Psoas muscle (tissue), 8 donors: ENCODE measurements around the gene SLC2A5. TPM values are rescaled to one million over a fixed set of nuclear protein-coding genes. Genes with fewer than 3 reads are reported as not detected.

Experiments
- ATAC-seq, 4 donors: fragments of 200-7000 bp; cut with Tn5 transposase; one replicate each; pipeline ENCODE4 v1.9.1; 2020; ENCODE audit warnings: moderate library complexity in 3 of 4, mild to moderate bottlenecking in 2 of 4
- DNase-seq, 2 donors: peaks; one replicate each; pipeline ENCODE4 v3.0.0-alpha.2; 2020
- H3K27ac ChIP-seq: fragments of 200-600 bp; one replicate; pipeline ENCODE4 v1.8.0; 2022
- H3K27me3 ChIP-seq, 3 donors: fragments of 200-600 bp in 1 of 3; one replicate each; pipeline versions ENCODE4 v1.6.1 to v1.8.0; 2013 to 2022; ENCODE audit warnings: low read length in 2 of 3, mild to moderate bottlenecking in 2 of 3, moderate library complexity in 1 of 3; ENCODE audit not compliant: insufficient read depth in 3 of 3
- H3K36me3 ChIP-seq, 2 donors: fragments of 200-600 bp in 1 of 2; one replicate each; pipeline versions ENCODE4 v1.6.1 to v1.8.0; 2013 to 2022; ENCODE audit warnings: low read depth in 1 of 2, mild to moderate bottlenecking in 1 of 2, moderate library complexity in 1 of 2; ENCODE audit not compliant: insufficient read depth in 1 of 2
- H3K4me1 ChIP-seq: fragments of 200-600 bp; one replicate; pipeline ENCODE4 v1.8.0; 2022
- H3K4me3 ChIP-seq: fragments of 200-600 bp; one replicate; pipeline ENCODE4 v1.8.0; 2022; ENCODE audit warnings: mild to moderate bottlenecking
- H3K9me3 ChIP-seq: fragments of 200-600 bp; one replicate; pipeline ENCODE4 v1.8.0; 2022
- CTCF ChIP-seq: fragments of 200-600 bp; IDR thresholded peaks from one replicate; pipeline ENCODE4 v1.8.0; 2022; ENCODE audit warnings: antibody characterized with exemption
- WGBS, 3 donors: extraction: QIAGEN DNeasy Blood & Tissue Kit; methylation state at CpG; one replicate each; pipeline versions ENCODE4 v1.1.6 to v1.1.7; 2013; 5-methylcytosine and 5-hydroxymethylcytosine counted together
- intact Hi-C, 2 donors: fragments of 100-400 bp; cut with DNase I; formaldehyde crosslinking; loops; one replicate each; pipeline versions ENCODE4 v1.11.0 to v1.14.2; 2022
- polyA plus RNA-seq, 3 donors: library from polyadenylated mRNA; stranded (reverse); fragments of 200-250 nt; gene quantifications; one replicate each; pipeline ENCODE4 v1.2.3, GENCODE V29; 2013
- total RNA-seq, 4 donors: library from RNA; stranded (reverse); fragmentation: NEBNext Ultra II Directional in 2 of 4; extraction: Animal tissue kit (Norgen Biotek cat#: 25700) in 2 of 4; gene quantifications; one replicate each; pipeline versions ENCODE4 v1.2.1 to v1.2.4, GENCODE V29; 2021 to 2023
- donor health status: healthy with polysubstance abuse.
- donor health status: DM: no; HTN: no; CAD: no; lungs with moderate emphysema.
- donor health status: Bipolar disorder and iron deficiency.
- donor health status: healthy.
- donor health status: DM: yes; HTN: yes; CAD: no.
- donor health status: DM: no; HTN: no; CAD: no.
- donor health status: DM: no; HTN: no; CAD: no.
- donor health status: DM: yes; HTN: yes; CAD: no.

Gene SLC2A5
- total and polyA plus RNA-seq, 7 donors = 12.8 to 97.9 (median 31.7) TPM

- Histone ChIP-seq H3K4me3 (no peak overlapping the region), H3K36me3 (no peaks in the 10 kb centered on the region), H3K27ac (no peak overlapping the region), H3K4me1 (no peaks in the 10 kb centered on the region), H3K9me3 (no peaks in the 10 kb centered on the region), H3K27me3 (no peaks in the 10 kb centered on the region)
- WGBS, 3 donors = 77 to 89% (median 87%) methylated on average over 8 to 10 of the region's 10 CpGs
- DNase-seq = no peak
- TF ChIP-seq CTCF = no peak
- intact Hi-C loops = loop anchor here in 1 of 2 donors (5.0 kb wide), 1 partner anchor 91 kb away; no protein-coding TSS in a partner anchor
- ATAC-seq = no peak
Observed at GRCh38 chr1:9008236-9008635, 61.2 kb downstream of the SLC2A5 start.

GRCh38 chr1:9006956-9007615, 62.3 kb downstream of the SLC2A5 start:
- H3K27me3 ChIP-seq = no peaks in the 10 kb centered on the region
- WGBS, 3 donors = 93 to 96% (median 94%) methylated on average over 17 to 19 of the region's 19 CpGs
- DNase-seq (no peak), ATAC-seq (no peak)
- no peak for TF ChIP-seq CTCF
- H3K36me3 ChIP-seq = no peaks in the 10 kb centered on the region
- H3K4me1 ChIP-seq = no peaks in the 10 kb centered on the region
- no peak overlapping the region for H3K27ac ChIP-seq
- intact Hi-C loops = loop anchor here in 1 of 2 donors (5.0 kb wide), 1 partner anchor 90 kb away; no protein-coding TSS in a partner anchor
- no peak overlapping the region for H3K4me3 ChIP-seq
- H3K9me3 ChIP-seq = no peaks in the 10 kb centered on the region

DNA sequence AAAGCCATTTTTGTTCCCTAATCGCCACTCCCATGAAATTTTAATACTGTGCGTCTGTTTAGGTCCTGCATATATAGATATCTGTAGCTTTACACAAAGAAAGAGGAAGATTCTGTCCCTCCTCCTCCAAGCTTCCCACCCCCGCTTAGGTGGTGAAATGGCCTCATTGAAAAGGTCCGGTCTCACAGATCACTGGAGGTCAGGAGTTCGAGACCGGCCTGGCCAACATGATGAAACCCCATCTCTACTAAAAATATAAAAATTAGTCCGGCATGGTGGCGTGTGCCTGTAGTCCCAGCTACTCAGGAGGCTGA, 64.1 kb downstream of the SLC2A5 start:
- no peak for TF ChIP-seq CTCF
- no peak overlapping the region for H3K27ac ChIP-seq
- H3K36me3 ChIP-seq = no peaks in the 10 kb centered on the region
- no peak for DNase-seq
- 68 to 75% (median 69%) methylated on average over 8 of the region's 8 CpGs for WGBS, 3 donors
- ATAC-seq = no peak
- no peaks in the 10 kb centered on the region for H3K27me3 ChIP-seq
- no peak overlapping the region for H3K4me3 ChIP-seq
- H3K4me1 ChIP-seq = no peaks in the 10 kb centered on the region
- no peaks in the 10 kb centered on the region for H3K9me3 ChIP-seq
- intact Hi-C loops = loop anchor here in 1 of 2 donors (5.0 kb wide), 1 partner anchor 88 kb away; no protein-coding TSS in a partner anchor

DNA sequence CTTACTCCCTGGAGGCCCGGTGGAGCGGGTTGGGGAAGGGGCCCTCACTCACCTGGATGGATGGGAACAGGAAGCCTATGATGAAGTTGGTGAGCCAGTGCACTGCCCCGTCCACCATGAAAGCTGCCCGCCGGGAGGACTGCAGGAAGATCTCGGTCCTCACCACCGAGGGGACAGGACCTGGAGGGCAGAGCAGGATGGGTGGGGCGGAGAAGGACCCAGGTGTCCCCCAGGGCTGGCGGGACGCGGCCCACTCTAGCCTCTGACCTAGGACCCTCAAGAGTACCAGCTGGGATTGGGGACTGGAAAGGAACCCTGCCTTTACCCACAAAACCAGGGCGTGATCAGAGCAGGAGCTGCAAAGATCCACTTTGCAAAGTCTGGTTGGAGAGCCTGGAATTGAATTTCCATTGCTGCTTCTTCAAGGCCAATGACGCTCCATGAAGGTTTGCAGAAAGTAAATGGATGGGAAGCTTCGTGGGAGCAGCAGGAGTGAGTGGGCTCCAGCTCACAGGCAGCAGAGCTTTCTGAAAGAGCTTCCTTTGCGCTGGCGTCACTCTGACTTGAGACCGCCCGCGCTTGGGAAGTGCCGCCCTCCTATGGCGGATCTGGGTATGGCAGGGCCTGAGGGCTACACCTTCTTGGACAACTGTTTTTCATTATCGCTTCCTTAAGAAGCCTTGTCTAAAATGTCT, 64.6 kb downstream of the SLC2A5 start:
- Histone ChIP-seq H3K27ac (no peak overlapping the region), H3K27me3 (no peaks in the 10 kb centered on the region), H3K4me3 (no peak overlapping the region), H3K4me1 (no peaks in the 10 kb centered on the region), H3K36me3 (no peaks in the 10 kb centered on the region), H3K9me3 (no peaks in the 10 kb centered on the region)
- DNase-seq (peak; percentile 74 to 76), ATAC-seq (peak; percentile 80 to 89 (median 82))
- TF ChIP-seq CTCF = peak; percentile 92
- WGBS, 3 donors = 54 to 64% (median 60%) methylated on average over 22 of the region's 22 CpGs
- intact Hi-C loops = loop anchor here in 1 of 2 donors (5.0 kb wide), 1 partner anchor 88 kb away; no protein-coding TSS in a partner anchor
